WI38 (cell line): ENCODE measurements around the gene MCM6.
A peak's percentile ranks its signal among the peaks of the same experiment; 100 is the strongest.

Experiments used
- H3K4me3 ChIP-seq: 2 replicates; pipeline ENCODE4 v1.5.1; 2011; ENCODE audit warnings: low read depth, mild to moderate bottlenecking, control low read depth, low read length
- CTCF ChIP-seq: IDR thresholded peaks from 2 replicates; pipeline ENCODE4 v1.5.1; 2012; ENCODE audit warnings: low read depth, mild to moderate bottlenecking, control low read depth, low read length

The MCM6 gene

DNA sequence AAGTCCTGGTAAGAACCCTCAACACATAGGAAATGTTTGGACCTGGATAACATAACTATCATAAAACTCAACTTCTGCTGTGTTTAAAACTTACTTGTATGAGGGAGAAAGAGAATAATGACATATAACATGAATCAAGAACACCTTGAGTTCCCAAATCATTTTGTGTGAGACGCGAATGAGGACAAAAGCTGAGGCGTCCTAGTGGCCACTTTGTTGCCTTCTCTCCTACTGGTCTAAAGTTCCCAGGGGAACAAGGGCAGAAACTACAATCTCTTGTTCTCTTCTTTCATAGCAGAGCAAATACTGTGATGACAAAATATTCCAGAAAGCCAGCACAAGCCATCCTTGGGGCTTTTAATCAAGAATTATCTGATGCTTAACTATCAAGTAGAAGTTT, 31.0 kb downstream of the MCM6 start:
- no peak for TF ChIP-seq CTCF
- H3K4me3 ChIP-seq = no peak overlapping the region

DNA sequence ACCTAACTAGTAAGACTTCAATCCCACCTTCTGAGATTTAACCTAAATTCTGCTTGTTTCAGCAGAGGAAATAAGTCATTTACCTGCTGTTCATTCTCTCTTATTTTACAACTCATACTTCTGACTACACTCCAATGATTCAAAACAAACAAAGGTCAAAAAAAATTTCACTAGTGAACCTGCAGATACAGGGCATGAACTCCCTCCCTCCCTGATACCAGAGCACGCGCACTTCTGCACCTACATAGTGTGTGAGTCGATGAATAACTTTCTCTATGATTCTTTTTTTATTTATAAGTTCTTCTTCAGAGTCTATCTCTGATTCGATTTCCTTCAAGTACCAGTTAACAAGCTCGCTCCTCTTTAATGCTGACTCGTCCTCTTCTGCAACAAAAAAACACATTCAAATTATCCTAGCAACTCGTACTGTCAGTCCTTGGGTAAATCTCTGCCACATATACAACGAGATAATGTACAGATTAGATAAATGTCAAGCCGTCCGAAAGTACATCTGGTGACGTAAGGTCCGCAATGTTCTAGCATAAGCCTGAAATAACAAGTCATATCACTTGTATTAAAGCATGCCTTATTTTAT, 31.8 kb downstream of the MCM6 start:
- no peak overlapping the region for H3K4me3 ChIP-seq
- no peak for TF ChIP-seq CTCF

GRCh38 chr2:135843671-135844070, 32.6 kb downstream of the MCM6 start:
- TF ChIP-seq CTCF = no peak

DNA sequence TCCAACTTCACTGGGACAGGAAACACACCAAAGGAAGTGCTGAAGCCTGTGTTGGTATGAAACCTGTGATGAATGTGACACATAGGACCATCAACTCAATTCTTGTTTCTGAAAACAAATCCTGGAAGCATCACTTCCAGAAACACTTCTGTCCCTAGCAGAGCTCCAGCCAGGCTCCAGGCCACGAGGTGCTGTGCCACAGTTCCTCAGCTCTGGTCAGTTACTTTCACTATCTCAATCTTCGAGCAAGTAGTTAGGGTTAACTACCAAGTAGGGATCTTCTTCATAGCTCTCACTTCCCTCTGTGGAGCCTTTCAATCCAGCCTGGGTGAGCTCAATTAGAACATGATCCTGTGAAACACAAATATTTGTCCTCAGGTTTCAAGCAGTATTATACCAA, 35.6 kb downstream of the MCM6 start:
- peak overlapping the region; percentile 9; the same call in 1 of the 2 replicates for H3K4me3 ChIP-seq
- no peak for TF ChIP-seq CTCF

More at GRCh38 chr2:135843671-135844070, 32.6 kb downstream of the MCM6 start:
- no peak overlapping the region for H3K4me3 ChIP-seq

DNA sequence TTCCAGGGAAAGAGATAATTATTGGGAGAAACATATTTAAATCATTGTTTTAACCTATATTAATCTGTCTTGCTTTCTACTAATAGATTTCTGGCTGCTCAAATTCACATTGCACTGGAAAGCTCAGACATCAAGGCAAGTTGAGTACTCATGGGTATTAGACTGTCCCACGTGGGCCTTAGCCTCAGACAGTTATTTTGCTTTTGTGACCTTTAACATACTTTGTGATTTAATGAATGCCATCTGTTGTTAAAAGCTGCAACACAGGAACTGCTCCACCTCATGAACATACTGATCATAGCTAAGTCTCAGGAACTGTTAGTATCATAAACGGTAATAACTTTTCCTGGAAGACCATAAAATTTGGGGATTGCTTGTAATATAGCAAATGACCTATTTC, 36.5 kb downstream of the MCM6 start:
- H3K4me3 ChIP-seq = no peak overlapping the region
- TF ChIP-seq CTCF = no peak

GRCh38 chr2:135838502-135838901, 37.7 kb downstream of the MCM6 start:
- TF ChIP-seq CTCF = no peak
- H3K4me3 ChIP-seq = no peak overlapping the region

DNA sequence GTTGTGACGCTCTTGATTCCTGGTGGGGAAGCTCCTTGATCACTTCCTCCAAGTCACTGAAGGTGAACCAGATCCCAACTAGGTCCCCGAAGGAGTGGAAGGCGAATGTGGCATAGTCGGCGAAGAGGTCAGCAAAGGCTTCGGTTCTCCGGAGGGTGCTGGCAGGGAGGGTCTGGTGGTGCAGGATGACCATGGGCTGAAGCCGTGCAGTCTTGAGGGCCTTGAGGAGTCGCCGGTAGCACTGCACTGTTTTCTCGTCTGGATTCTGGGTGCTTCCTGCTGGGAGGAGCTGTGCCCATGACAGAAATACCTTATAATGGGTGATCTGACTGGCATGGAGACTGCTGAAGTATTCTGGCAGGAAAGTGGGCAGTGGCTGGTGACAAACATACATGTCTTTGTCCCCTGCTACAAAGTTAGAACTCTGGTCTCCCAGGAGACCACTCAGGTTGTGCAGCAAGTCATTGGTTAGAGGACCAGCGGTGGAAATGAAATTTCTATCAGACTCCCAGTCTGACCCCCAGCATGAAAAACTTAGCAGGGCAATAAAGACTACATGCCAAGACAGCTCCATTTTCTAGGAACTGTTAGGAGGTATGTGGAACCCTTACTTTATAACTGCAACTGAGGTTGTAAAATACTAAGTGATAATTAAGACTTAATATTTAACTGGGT, 39.5 kb downstream of the MCM6 start, which contains the start of gene LCT:
LCT (minus strand) TSS at position 589 of the 675 bp plus-strand sequence; CDS start at position 574, 15 bp downstream.
- TF ChIP-seq CTCF = no peak

More for the DNA sequence above, 39.5 kb downstream of the MCM6 start, which contains the start of gene LCT:
- no peak within 1 kb of the TSS for H3K4me3 ChIP-seq
